H1 (cell line): ENCODE data around the gene CCDC180. TPM values are rescaled to one million over a fixed set of nuclear protein-coding genes. Genes with fewer than 3 reads are reported as not detected.
"Not testable (repeated sequence)": the region's sequence is repeated elsewhere in the genome, so short reads cannot be mapped to it uniquely, and the experiment has no call there.

Experiments used
- CTCF ChIA-PET: fragments of 300-600 bp; sonication (Branson Sonifier 250); formaldehyde crosslinking; loops from one replicate; lab custom pipeline; 2021; ENCODE audit not compliant: partially characterized antibody; lab: Charles Lee
- POLR2A ChIA-PET: fragments of 300-600 bp; sonication (Branson Sonifier 250); formaldehyde crosslinking; loops from one replicate; lab custom pipeline; 2021; ENCODE audit warnings: inconsistent platforms; ENCODE audit not compliant: partially characterized antibody; lab: Charles Lee
- DNase-seq, 2 experiments: peaks; one replicate each; pipeline versions ENCODE4 v3.0.0 to v3.0.0-alpha.2; 2010 to 2022; ENCODE audit warnings: low spot score in 2 of 2, low read depth in 1 of 2, mixed read lengths in 1 of 2
- FAIRE-seq: peaks from 2 replicates; lab custom pipeline; 2011; peaks lifted over from hg19 to GRCh38; lab: Jason Lieb, UNC
- H2AFZ ChIP-seq: 2 replicates; pipeline ENCODE4 v1.8.1; 2012; ENCODE audit warnings: low read length, inconsistent platforms
- H2AK5ac ChIP-seq: 2 replicates; pipeline ENCODE4 v1.6.1; 2013; ENCODE audit warnings: low read depth, low read length
- H2BK120ac ChIP-seq: replicated peaks from 2 replicates; pipeline ENCODE3; 2013; ENCODE audit warnings: low read depth, low read length, inconsistent platforms
- H2BK12ac ChIP-seq: 2 replicates; pipeline ENCODE4 v1.6.1; 2013; ENCODE audit warnings: low read depth, low read length
- H2BK15ac ChIP-seq: 2 replicates; pipeline ENCODE4 v1.6.1; 2013; ENCODE audit warnings: low read length
- H2BK20ac ChIP-seq: 2 replicates; pipeline ENCODE4 v1.6.1; 2013; ENCODE audit warnings: low read length
- H2BK5ac ChIP-seq: 2 replicates; pipeline ENCODE4 v1.6.1; 2013; ENCODE audit warnings: low read depth, low read length
- H3K14ac ChIP-seq: 2 replicates; pipeline ENCODE4 v1.6.1; 2013; ENCODE audit warnings: inconsistent platforms; ENCODE audit not compliant: insufficient read length
- H3K18ac ChIP-seq: 2 replicates; pipeline ENCODE4 v1.6.1; 2013; ENCODE audit warnings: low read length; ENCODE audit errors: extremely low read depth
- H3K23ac ChIP-seq: 2 replicates; pipeline ENCODE4 v1.6.1; 2013; ENCODE audit warnings: inconsistent platforms; ENCODE audit not compliant: insufficient read length
- H3K23me2 ChIP-seq: 2 replicates; pipeline ENCODE4 v1.6.1; 2013; ENCODE audit warnings: low read depth, low read length
- H3K27ac ChIP-seq: 2 replicates; pipeline ENCODE4 v1.6.1; 2011; ENCODE audit warnings: low read depth, low read length, inconsistent platforms
- H3K27me3 ChIP-seq, 4 experiments: replicated peaks in 1 of 4; 1 replicate in 1 of 4; 2 replicates in 3 of 4; pipeline versions ENCODE4 v1.6.1 to v1.8.1; 2011 to 2013; ENCODE audit warnings: low read length in 3 of 4, mild to moderate bottlenecking in 3 of 4, inconsistent platforms in 2 of 4, mixed read lengths in 2 of 4, moderate library complexity in 1 of 4; ENCODE audit not compliant: control insufficient read depth in 3 of 4, insufficient read depth in 3 of 4; ENCODE audit errors: extremely low read depth in 1 of 4
- H3K36me3 ChIP-seq, 4 experiments: 2 replicates each; pipeline versions ENCODE4 v1.6.1 to v1.8.1; 2011 to 2013; ENCODE audit warnings: mild to moderate bottlenecking in 4 of 4, low read length in 3 of 4, moderate library complexity in 2 of 4, control low read depth in 1 of 4, inconsistent platforms in 1 of 4; ENCODE audit not compliant: insufficient read depth in 4 of 4, control insufficient read depth in 2 of 4
- H3K4ac ChIP-seq: replicated peaks from 2 replicates; pipeline ENCODE3; 2013; ENCODE audit warnings: low read length, low read depth, mixed read lengths, inconsistent platforms; ENCODE audit not compliant: insufficient read length
- H3K4me1 ChIP-seq, 4 experiments: replicated peaks in 1 of 4; 1 replicate in 1 of 4; 2 replicates in 3 of 4; pipeline versions ENCODE4 v1.6.1 to v1.8.1; 2011 to 2013; ENCODE audit warnings: low read length in 3 of 4, inconsistent platforms in 2 of 4, mixed read lengths in 1 of 4; ENCODE audit not compliant: insufficient read depth in 4 of 4, control insufficient read depth in 3 of 4
- H3K4me2 ChIP-seq, 2 experiments: 2 replicates each; pipeline versions ENCODE4 v1.6.1 to v1.8.1; 2011 to 2013; ENCODE audit warnings: low read depth in 2 of 2, low read length in 2 of 2, control low read depth in 1 of 2, inconsistent platforms in 1 of 2, mild to moderate bottlenecking in 1 of 2; ENCODE audit not compliant: insufficient read depth in 1 of 2
- H3K4me3 ChIP-seq, 4 experiments: fragments of 200-600, 300-600 bp in 1 of 4; sonication (generic), shearing (Covaris generic), sonication (Bioruptor Twin) in 1 of 4; 2 replicates each; pipeline versions ENCODE4 v1.5.1 to v1.8.1; 2011 to 2016; ENCODE audit warnings: low read length in 4 of 4, low read depth in 3 of 4, control low read depth in 2 of 4, inconsistent platforms in 2 of 4, mild to moderate bottlenecking in 2 of 4, mixed read lengths in 1 of 4, moderate library complexity in 1 of 4; ENCODE audit not compliant: insufficient read depth in 2 of 4; ENCODE audit errors: extremely low read depth in 1 of 4
- H3K56ac ChIP-seq: replicated peaks from 2 replicates; pipeline ENCODE3; 2013; ENCODE audit warnings: low read depth, mild to moderate bottlenecking, mixed read lengths, low read length, inconsistent platforms; ENCODE audit not compliant: insufficient read length
- H3K79me1 ChIP-seq: 2 replicates; pipeline ENCODE4 v1.6.1; 2013; ENCODE audit warnings: low read depth, low read length, control low read depth
- H3K79me2 ChIP-seq, 2 experiments: 2 replicates each; pipeline versions ENCODE4 v1.6.1 to v1.8.1; 2012 to 2013; ENCODE audit warnings: low read length in 2 of 2, mild to moderate bottlenecking in 2 of 2, inconsistent platforms in 1 of 2; ENCODE audit not compliant: insufficient read depth in 2 of 2, control insufficient read depth in 1 of 2
- H3K9ac ChIP-seq, 4 experiments: replicated peaks in 1 of 4; 1 replicate in 1 of 4; 2 replicates in 3 of 4; pipeline versions ENCODE4 v1.6.1 to v1.8.1; 2011 to 2013; ENCODE audit warnings: low read depth in 3 of 4, low read length in 3 of 4, control low read depth in 2 of 4, mild to moderate bottlenecking in 2 of 4, moderate library complexity in 2 of 4, inconsistent platforms in 1 of 4; ENCODE audit errors: extremely low read depth in 1 of 4
- H3K9me3 ChIP-seq, 2 experiments: 2 replicates each; pipeline versions ENCODE4 v1.6.1 to v1.8.1; 2012 to 2013; ENCODE audit warnings: mild to moderate bottlenecking in 2 of 2, moderate library complexity in 2 of 2, control low read depth in 1 of 2, inconsistent platforms in 1 of 2, low read depth in 1 of 2, low read length in 1 of 2, mixed read lengths in 1 of 2; ENCODE audit not compliant: insufficient read depth in 2 of 2
- H4K20me1 ChIP-seq, 2 experiments: replicated peaks in 1 of 2; 2 replicates each; pipeline versions ENCODE3 to v1.8.1; 2011 to 2013; ENCODE audit warnings: inconsistent platforms in 2 of 2, low read length in 2 of 2, mild to moderate bottlenecking in 1 of 2; ENCODE audit not compliant: insufficient read depth in 2 of 2, control insufficient read depth in 1 of 2
- H4K5ac ChIP-seq: 2 replicates; pipeline ENCODE4 v1.6.1; 2013; ENCODE audit warnings: low read length, low read depth, mixed read lengths, inconsistent platforms; ENCODE audit not compliant: insufficient read length
- H4K8ac ChIP-seq: 2 replicates; pipeline ENCODE4 v1.8.0; 2013; ENCODE audit warnings: mild to moderate bottlenecking, moderate library complexity, low read length, inconsistent platforms; ENCODE audit not compliant: insufficient read depth; ENCODE audit errors: extremely low read depth
- H4K91ac ChIP-seq: replicated peaks from 2 replicates; pipeline ENCODE3; 2013; ENCODE audit warnings: low read length, mixed read lengths, inconsistent platforms; ENCODE audit not compliant: insufficient read length
- BRCA1 ChIP-seq: IDR thresholded peaks from 2 replicates; pipeline ENCODE4 v1.6.1; 2012; ENCODE audit warnings: low read depth, low read length, improper control_type of control experiment
- SAP30 ChIP-seq: fragments of 300-600 bp; sonication (generic); IDR thresholded peaks from 2 replicates; pipeline ENCODE4 v1.7.1; 2012; ENCODE audit warnings: low read length, moderate library complexity, mild to moderate bottlenecking, inconsistent platforms; ENCODE audit not compliant: insufficient read depth, insufficient replicate concordance
- WGBS, 2 experiments: shearing (Covaris generic) in 1 of 2; methylation state at CpG; one replicate each; pipeline versions ENCODE4 v1.1.6 to v1.1.7; 2013 to 2015; ENCODE audit warnings: low lambda C conversion rate in 2 of 2, mixed read lengths in 2 of 2, inconsistent platforms in 1 of 2, low coverage in 1 of 2, missing lambda C conversion rate in 1 of 2; ENCODE audit not compliant: insufficient replicate concordance in 2 of 2, insufficient coverage in 1 of 2, insufficient read length in 1 of 2; ENCODE audit errors: extremely low coverage in 1 of 2, missing lambda C conversion rate in 1 of 2; 5-methylcytosine and 5-hydroxymethylcytosine counted together
- polyA plus RNA-seq, 7 experiments: library from polyadenylated mRNA; depleted of rRNA in 3 of 7; stranded (reverse) in 5 of 7; unstranded in 2 of 7; fragments of >200 nt in 5 of 7; fragments of 200-250 nt in 2 of 7; gene quantifications; 1 replicate in 5 of 7; 2 replicates in 1 of 7; 4 replicates in 1 of 7; pipeline versions ENCODE4 v1.2.1 to v1.2.3, GENCODE V29; 2011 to 2013; ENCODE audit warnings: missing spikeins in 2 of 7, mixed read lengths in 2 of 7
- total RNA-seq: library from RNA; stranded (reverse); fragmentation: NEBNext Ultra II Directional; extraction: Animal tissue kit (Norgen Biotek cat#: 25700); gene quantifications from 2 replicates; pipeline ENCODE4 v1.2.1, GENCODE V29; 2021

The CCDC180 gene
- total and polyA plus RNA-seq, 2 of the 8 experiments (the other 6 are each of a cell fraction or from before 2014, with no cell fraction given) = 2.6 to 8.2 TPM

DNA sequence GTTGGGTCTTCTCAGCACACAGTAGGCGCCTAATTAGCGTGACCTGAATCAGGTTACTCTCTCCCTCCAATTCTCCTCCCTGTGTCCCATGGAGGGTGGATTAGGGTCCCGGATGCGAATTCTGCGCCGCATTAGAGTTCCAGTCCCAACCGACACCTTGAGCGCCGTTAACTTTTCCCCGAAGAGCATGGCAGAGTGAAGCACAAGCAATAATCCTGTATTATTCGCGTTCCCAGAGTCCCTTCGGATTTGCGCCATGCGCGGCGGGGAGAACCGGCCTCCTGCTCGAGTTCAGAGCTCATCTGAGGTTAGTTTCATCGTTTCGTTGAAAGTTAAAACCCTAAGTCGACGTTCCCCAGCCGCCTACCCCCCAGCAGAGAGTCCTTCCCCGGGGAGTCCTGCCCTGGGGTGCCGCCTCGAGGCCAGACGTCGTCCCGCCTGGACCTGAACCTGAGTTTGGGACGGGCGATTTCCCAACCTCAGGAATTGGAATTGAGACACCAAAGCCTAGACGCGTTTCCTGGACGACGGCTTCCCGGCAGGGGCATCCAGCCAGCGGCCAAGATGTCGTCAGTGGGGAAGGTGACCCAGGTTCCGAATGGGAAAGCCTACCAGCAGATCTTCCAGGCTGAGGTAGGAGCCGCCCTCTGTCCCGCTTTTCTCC lies at the start of gene CCDC180 (continued):
- TF ChIP-seq BRCA1 (no peak), SAP30 (no peak)

DNA sequence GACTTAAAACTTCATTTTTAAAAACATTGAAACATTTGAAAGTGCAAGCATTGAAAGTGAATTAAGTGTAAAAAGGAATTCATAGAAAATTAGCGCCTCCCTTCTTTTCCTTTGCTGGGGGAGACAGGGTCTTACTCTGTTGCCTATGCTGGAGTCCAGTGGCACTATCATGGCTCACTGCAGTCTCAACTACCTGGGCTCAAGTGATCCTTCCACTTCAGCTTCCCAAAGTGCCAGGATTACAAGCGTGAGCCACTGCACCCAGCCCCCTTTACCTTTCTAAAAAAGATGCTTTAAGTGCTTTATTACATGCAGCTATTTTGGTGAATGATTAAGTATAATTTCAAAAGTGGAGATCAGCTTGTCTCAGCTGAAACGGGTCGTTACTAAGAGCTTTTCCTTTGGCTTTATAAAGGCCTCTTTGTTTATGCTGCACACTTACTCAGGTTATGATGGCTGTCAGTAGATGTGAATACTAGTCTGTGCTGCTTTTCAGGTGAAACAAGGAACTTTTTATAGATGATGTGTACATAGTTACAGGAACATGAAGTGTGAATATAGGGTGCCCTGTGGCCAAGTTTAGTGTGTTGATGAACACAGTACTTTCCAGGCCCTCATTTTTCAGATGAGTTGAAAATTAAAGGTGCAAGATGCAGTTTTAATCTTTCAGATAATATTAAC lies 47.5 kb upstream of the CCDC180 start:
- POLR2A ChIA-PET, CTCF ChIA-PET, FAIRE-seq: not testable (repeated sequence)

More for the DNA sequence above, 47.5 kb upstream of the CCDC180 start:
- not testable (repeated sequence) for H4K5ac ChIP-seq, H3K23me2 ChIP-seq, H2BK20ac ChIP-seq, H3K14ac ChIP-seq, H3K27ac ChIP-seq, H2BK5ac ChIP-seq, H3K4me2 ChIP-seq, H3K23ac ChIP-seq, DNase-seq, H3K79me1 ChIP-seq, H3K4ac ChIP-seq, H3K18ac ChIP-seq, H2AK5ac ChIP-seq, H3K4me3 ChIP-seq, H3K9me3 ChIP-seq, H4K91ac ChIP-seq, H2BK12ac ChIP-seq, H4K20me1 ChIP-seq, H2AFZ ChIP-seq, H2BK120ac ChIP-seq, H3K79me2 ChIP-seq, H3K36me3 ChIP-seq, H2BK15ac ChIP-seq, H3K27me3 ChIP-seq, H3K4me1 ChIP-seq, H4K8ac ChIP-seq, H3K56ac ChIP-seq, H3K9ac ChIP-seq
- WGBS, 2 experiments = 95% methylated on average over 4 of the region's 4 CpGs; no CpG with 5 or more reads in 1 of the 2 experiments
